NCI-H1048 (cell line): ENCODE data around the gene NECAB3.
"Not testable (repeated sequence)": the region's sequence is repeated elsewhere in the genome, so short reads cannot be mapped to it uniquely, and the experiment has no call there.

Experiments used
- DNase-seq: peaks from one replicate; lab custom pipeline; 2025; lab: John Stamatoyannopoulos, UW

Gene NECAB3

DNA sequence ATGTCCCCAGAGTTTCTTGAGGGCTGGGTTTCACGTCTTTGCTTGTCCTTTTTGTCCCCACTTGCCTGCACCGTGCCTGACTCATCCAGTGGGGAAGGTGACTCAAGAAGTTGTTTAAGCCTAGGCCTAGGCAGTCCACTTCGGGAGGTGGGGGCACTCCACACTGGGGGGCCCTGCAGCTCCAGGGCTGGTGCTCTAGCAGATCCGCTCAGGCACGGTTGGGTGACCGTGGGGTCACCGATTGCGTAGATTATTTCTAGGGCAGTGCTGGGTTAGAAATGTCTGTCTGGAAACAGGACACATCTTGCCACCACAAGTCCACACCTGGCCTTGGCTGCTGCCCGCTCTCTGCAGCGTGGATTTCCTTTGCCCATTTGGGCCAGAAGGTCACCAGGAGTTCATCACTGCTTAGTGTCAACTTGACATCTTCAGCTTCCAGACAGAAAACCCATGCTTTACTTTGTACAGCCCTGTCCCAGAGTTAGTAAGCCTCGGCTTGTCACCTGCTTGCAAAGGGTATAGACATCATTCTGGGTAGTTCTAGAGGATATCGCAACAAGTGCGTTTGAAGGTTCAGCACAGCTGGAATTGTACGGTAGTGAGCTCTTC, 25.7 kb downstream of the NECAB3 start:
- no peak for DNase-seq

GRCh38 chr20:33647603-33648395, 26.4 kb downstream of the NECAB3 start:
- no peak for DNase-seq

- DNase-seq = not testable (repeated sequence)
These were observed 27.1 kb downstream of the NECAB3 start for GRCh38 chr20:33646959-33647602.

DNA sequence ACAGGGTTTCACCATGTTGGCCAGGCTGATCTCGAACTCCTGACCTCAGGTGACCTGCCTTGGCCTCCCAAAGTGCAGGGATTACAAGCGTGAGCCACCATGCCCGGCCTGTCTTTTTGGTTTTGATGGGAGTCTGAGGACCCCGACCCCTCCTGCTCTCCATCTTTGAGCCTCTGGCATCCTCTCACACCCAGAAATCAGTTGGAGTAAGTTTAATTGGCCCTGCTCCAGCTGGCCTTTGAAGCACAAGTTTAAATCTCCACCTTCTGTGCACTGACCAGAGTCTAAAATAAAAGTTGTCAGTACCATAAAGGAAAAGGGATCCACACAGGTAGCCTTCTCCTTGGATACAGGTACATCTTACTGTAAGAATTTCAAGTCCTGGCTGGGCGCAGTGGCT, 28.0 kb downstream of the NECAB3 start:
- no peak for DNase-seq

DNA sequence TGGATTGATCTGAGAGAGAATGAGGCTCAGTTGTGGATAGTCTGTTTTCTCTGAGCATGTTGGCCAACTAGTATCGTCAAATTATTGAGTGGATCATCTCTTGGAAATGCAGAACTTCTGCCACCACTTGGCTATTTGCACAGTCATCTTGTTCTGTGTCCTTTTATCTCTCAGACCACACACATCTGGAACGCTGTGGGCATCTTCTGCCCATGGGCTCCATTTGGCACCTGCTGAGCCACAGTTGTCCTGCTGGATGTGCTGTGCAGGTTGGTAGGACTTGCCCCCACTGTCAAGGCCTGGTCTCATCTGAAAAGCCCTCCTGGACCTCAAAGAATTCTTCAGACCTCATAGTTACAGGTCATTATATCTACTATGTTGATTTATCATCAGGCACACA, 28.8 kb downstream of the NECAB3 start:
- DNase-seq = no peak

DNA sequence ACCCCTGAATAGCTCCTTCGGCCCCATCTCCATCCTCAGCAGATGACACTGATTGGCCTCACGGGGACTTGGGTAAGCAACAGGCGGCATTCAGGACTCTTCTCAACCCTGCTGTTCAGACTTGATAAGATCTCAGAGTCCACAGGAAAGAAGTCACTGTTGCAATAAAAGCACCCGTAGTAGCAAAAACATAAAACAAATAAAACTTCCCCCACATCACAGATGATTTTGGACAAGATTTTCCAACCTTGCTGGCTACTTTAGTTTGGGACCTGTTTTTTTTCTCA, 29.2 kb downstream of the NECAB3 start:
- DNase-seq = no peak

DNA sequence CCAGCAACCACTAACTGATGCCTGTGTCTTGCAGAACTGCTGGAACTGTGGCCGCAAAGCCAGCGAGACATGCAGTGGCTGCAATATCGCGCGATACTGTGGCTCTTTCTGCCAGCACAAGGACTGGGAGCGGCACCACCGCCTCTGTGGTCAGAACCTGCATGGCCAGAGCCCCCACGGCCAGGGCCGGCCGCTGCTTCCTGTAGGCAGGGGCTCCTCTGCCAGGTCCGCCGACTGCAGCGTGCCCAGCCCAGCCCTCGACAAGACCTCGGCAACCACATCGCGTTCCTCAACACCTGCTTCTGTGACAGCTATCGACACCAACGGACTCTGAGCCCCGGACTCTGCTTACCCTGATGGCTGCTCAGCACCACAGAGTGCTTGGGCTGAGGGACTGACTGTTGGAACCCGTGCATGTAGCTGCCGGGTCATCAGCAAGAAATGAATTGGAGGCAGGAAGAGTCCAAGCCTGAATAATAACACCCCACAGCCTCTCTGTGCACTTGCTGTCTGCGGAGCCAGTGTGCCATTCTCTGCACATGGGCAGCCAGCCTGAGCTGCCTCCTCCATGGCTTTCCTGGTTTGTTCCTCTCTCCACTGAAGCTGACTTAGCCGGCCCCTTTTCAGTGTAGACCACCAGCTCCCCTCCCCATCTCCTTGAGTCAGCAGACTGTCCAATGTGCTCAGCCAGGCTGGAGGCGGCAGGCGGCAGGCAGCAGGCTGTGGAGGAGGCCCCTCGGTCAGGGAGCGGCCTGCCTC, 29.7 kb downstream of the NECAB3 start:
- DNase-seq = no peak

DNA sequence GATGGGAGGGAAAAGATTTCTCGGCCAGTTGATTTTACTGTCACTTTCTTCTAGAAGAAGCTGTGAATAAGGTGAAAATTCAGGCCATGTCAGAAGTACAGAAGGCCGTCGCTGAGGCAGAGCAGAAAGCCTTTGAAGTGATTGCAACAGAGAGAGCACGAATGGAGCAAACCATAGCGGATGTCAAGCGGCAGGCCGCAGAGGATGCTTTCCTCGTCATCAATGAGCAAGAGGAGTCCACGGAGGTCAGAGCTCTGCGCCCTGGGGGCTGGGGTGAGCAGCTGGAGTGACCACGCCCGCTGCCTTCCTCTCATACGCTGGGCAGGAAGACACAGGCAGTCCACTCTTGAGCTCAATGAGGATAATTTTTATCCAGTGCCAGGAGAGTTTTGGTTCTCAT, 33.9 kb downstream of the NECAB3 start:
- DNase-seq = no peak

DNA sequence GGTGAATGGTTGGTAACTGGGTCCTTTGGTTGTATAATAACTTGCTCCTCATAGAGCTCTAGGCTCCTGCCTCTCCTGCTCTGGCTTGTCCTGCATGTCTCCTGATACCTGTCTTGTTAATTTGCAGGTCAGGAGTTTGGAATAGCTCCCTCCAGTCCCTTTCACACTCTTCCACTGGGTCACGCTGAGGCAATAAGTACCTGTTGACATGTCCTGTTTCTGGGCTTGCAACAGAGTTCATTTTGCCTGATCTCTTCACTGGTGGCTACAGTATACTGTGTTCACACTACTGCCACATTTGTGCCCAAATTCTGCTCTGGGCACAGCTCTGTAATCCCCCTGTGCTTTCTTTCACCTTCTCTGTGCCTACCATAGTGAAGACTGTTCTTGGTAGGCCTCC, 37.5 kb downstream of the NECAB3 start:
- no peak for DNase-seq

GRCh38 chr20:33635341-33635740, 38.9 kb downstream of the NECAB3 start:
- DNase-seq = no peak

DNA sequence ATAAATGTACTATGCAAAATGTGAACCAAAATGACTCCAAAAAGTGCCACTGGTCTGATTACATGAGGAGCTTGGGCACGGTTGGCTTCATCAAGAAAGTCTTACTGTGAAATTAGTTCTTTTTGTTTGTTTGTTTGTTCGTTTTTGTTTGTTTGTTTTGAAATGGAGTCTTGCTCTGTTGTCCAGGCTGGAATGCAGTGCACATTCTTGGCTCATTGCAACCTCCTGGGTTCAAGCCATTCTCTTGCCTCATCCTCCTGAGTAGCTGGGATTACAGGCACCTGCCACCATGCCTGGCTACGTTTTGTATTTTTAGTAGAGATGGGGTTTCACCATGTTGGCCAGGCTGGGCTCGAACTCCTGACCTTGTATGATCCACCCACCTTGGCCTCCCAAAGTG, 42.3 kb downstream of the NECAB3 start:
- not testable (repeated sequence) for DNase-seq

- no peak for DNase-seq
These were observed 43.7 kb downstream of the NECAB3 start for GRCh38 chr20:33630507-33630906.

DNA sequence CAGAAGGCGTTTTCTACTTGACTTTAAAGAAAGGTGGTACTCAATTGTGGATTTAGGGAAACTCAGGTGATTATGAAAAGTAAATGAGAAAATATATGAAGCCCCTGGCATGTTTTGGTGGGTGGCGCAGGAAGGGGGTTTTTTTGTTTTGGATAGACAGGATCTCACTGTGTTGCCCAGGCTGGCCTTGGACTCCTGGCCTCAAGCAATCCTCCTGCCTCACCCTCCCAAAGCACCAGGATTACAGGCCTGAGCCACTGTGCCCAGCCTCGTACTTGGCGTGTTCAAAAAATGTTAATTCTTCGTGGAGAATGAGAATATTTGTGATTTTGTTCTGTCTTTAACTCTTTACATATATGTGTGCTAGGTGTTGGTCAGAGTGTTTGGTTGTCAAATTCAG, 44.2 kb downstream of the NECAB3 start:
- DNase-seq = no peak

DNA sequence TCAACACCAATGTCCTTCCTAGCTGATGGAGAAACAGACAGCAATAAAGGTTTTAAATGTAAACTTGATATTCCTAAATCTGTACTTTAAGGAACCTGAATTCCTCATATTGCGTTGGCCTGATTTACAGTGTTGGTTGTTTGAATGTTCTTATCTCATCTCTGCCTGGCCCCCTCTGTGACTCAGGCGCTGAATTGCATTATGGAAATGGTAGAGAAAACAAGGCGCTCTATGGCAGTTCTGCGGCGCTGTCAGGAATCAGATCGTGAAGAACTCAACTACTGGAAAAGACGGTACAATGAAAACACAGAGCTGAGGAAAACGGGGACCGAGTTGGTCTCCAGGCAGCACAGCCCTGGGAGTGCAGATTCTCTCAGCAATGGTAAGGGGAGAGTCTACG, 44.7 kb downstream of the NECAB3 start:
- DNase-seq = no peak

DNA sequence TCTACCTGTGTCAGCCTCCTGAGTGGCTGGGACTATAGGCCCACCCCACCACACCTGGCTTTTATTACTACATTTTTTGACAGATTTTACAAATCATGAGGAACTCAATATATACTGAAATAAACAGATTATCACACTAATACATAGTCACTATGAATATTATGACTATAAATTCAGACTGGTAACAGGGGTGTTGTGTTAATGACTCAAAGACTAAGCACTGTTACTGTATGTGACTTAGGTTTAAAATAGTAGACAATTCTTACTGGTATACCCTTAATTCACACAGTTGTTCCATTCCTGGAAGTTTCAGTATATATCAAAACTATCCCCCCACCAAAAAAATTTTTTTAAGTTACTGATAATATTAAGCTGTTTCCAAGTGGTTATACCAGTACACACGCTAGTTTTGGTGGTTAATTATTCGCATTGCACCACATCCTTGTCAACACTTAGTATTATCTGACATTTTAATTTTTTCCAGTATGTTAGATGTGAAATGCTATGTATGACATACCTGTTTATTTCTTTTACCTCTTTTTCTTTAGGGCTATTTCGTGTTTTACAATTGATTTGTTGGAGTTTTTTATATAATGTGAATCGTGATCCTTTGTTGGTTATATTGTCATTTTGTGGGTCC, 46.5 kb downstream of the NECAB3 start:
- DNase-seq = no peak

GRCh38 chr20:33626190-33626589, 48.0 kb downstream of the NECAB3 start:
- DNase-seq = no peak

DNA sequence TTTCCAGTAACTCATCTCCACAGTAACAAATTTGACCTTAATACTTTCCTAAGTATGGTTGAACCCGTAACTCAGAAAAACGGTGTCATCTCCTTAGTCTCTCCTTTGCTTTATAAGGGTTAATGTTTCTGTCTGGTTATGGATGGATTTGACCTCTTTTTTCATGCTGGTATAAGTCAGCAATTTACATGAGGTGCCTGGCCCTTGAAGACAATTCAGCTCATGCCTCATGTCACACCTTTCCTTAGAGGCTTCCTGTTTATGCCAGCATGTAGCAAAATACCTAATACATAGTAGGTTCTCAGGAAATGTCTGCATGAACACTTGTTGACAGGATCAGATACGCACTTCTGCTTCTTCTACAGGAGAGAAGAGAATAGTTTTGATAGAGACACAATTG, 49.8 kb downstream of the NECAB3 start:
- DNase-seq = no peak

- no peak for DNase-seq
These were observed 51.4 kb downstream of the NECAB3 start for GRCh38 chr20:33622705-33623365.

DNA sequence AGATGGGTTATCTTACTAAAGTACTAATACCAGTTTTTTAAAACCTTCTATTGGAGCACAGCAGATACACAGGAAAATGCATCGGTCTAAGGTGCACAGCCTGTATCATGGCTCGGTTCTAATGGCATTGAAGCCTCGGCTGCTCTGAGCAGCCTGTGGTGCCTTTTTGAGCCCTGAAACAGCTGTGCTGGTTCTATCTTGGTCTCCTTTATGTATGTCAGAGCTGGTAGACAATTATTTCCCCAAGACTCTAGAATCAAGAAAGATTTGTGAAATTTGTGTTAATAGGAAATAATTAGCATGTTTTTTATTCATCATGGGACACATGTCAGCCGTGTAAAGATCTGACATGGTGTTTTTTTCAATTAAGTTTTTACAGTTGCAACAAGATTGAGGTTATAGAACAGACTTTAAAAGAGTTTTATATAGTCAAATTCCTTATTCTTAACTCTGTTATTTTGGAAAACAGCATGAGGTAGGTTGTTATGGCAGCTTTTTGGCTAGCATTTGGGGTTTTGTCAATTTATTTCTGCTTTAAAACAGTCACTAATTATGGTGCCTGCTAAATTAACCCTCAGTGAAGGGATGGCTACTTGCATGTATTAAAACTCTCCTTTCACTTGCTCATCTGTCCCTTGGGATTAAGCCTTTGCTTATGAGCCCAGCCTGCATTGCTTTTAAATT, 52.4 kb downstream of the NECAB3 start:
- no peak for DNase-seq

- DNase-seq = no peak
These were observed 62.2 kb downstream of the NECAB3 start for GRCh38 chr20:33612001-33612400.

- no peak for DNase-seq
These were observed 63.1 kb downstream of the NECAB3 start for GRCh38 chr20:33611106-33611505.
